Tibial artery (tissue), 4 donors: ENCODE measurements around the gene SLC7A1.

ENCODE experiments used
- DNase-seq, 2 donors: peaks; one replicate each; pipeline ENCODE4 v3.0.0-alpha.2; 2019
- H3K27ac ChIP-seq, 2 donors: fragments of 200-600 bp; sonication (generic) in 1 of 2; 1 replicate in 1 of 2; 2 replicates in 1 of 2; pipeline ENCODE4 v1.5.1; 2018 to 2019; ENCODE audit warnings: mild to moderate bottlenecking in 1 of 2
- H3K27me3 ChIP-seq, 2 donors: fragments of 200-600 bp; sonication (generic) in 1 of 2; one replicate each; pipeline versions ENCODE4 v1.5.1 to v1.6.0; 2016 to 2019
- H3K36me3 ChIP-seq, 3 donors: fragments of 200-600 bp; sonication (generic) in 2 of 3; one replicate each; pipeline ENCODE4 v1.5.1; 2016 to 2019; ENCODE audit warnings: mild to moderate bottlenecking in 2 of 3
- H3K4me1 ChIP-seq, 4 donors: fragments of 200-600 bp; sonication (generic) in 2 of 4; 1 replicate in 3 of 4; 2 replicates in 1 of 4; pipeline ENCODE4 v1.5.1; 2016 to 2019
- H3K4me3 ChIP-seq, 2 donors: fragments of 200-600 bp; sonication (generic) in 1 of 2; 1 replicate in 1 of 2; 2 replicates in 1 of 2; pipeline ENCODE4 v1.5.1; 2018 to 2019; ENCODE audit warnings: mild to moderate bottlenecking in 2 of 2
- H3K9me3 ChIP-seq, 3 donors: fragments of 200-600 bp; sonication (generic) in 1 of 3; one replicate each; pipeline ENCODE4 v1.5.1; 2016 to 2019
- CTCF ChIP-seq, 2 experiments: fragments of 200-600 bp in 1 of 2; fragments of 450-650 bp in 1 of 2; IDR thresholded peaks; one replicate each; pipeline ENCODE4 v1.5.1; 2017 to 2019; ENCODE audit warnings: antibody characterized with exemption in 2 of 2, mild to moderate bottlenecking in 1 of 2, moderate library complexity in 1 of 2
- intact Hi-C: fragments of 100-400 bp; cut with DNase I; formaldehyde crosslinking; loops from one replicate; pipeline ENCODE4 v1.15.0; 2023; ENCODE audit warnings: low total_unique reads

Gene SLC7A1

DNA sequence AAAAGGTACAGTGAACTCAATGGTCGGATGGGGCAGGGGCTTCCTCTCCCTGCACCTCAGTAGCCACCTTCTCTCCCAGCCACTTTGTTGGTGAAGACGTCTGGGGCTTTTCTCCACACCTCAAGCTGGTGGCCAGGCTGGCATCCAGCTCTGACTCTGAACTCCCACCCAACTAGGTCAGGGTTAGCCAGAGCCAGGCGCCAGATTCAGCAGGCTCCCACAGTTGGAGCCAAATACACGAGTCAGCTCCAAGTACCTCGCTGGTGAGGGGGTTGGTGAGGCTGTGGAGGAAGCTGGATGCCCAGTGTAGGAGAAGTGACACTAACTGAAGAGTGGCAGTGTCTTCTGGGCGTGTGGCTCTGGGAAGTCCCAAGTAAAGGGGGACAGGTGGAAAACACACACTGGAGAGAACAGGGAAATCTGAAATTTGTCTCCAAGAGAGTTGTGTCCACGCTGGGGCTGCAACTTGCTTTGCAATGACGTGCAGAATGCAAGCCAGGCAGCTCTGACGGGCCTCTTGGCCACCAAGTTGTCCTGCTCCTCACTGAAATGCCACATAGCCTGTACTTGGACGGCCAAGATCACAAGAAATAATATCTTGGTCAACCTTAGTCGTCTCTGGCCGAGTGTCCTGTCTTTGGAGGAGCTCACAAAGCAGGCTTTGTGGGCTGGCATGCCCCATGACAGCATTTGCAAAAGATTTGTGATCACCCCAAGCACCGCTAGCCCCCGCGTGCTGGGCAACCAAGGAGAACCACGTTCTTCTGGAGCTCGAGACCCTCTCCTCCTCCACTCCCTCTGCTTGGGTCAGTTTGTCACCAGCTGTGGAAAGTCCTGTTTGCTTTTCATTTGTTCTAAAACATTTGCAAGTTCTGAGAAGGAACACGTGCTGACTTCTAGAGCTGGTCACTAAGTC, 18.1 kb downstream of the SLC7A1 start:
- no peak for TF ChIP-seq CTCF (IDR thresholded peaks at IDR 0.05)
- no peaks in the 10 kb centered on the region for H3K9me3 ChIP-seq
- peak overlapping the region; percentile 29 to 71 for H3K27ac ChIP-seq
- no peak overlapping the region for H3K4me3 ChIP-seq
- intact Hi-C loops: no loop called here
- no peaks in the 10 kb centered on the region for H3K27me3 ChIP-seq
- no peaks in the 10 kb centered on the region for H3K36me3 ChIP-seq
- peaks cover 0 to 72% (median 44%) of the 10 kb centered on the region in 4 donors for H3K4me1 ChIP-seq
- DNase-seq: no peak

DNA sequence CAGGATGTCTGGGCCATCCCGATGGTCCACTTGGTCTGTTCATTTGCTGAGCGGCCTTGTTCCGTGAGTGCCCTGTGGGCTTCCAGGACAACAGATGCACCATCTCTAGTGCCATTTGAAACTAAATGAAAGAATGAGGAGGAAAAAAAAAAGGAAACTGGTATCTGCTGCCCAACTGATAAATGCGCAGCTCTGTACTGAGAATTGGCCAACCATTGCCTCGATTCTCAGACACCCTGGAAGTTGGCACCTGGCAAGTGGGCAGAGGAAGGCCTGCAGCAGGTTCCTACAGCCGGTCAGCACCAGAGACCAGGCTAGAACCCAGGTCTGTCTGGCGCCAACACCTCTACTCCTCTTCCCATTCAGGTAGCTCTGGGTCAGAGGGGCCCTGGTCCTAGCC, 18.9 kb downstream of the SLC7A1 start:
- no peaks in the 10 kb centered on the region for H3K9me3 ChIP-seq
- peak overlapping the region; percentile 29 to 71 for H3K27ac ChIP-seq
- DNase-seq: no peak
- no peaks in the 10 kb centered on the region for H3K36me3 ChIP-seq
- TF ChIP-seq CTCF (IDR thresholded peaks at IDR 0.05): no peak
- intact Hi-C loops: no loop called here
- peaks cover 0 to 64% (median 37%) of the 10 kb centered on the region in 4 donors for H3K4me1 ChIP-seq
- H3K4me3 ChIP-seq: no peak overlapping the region
- H3K27me3 ChIP-seq: no peaks in the 10 kb centered on the region

DNA sequence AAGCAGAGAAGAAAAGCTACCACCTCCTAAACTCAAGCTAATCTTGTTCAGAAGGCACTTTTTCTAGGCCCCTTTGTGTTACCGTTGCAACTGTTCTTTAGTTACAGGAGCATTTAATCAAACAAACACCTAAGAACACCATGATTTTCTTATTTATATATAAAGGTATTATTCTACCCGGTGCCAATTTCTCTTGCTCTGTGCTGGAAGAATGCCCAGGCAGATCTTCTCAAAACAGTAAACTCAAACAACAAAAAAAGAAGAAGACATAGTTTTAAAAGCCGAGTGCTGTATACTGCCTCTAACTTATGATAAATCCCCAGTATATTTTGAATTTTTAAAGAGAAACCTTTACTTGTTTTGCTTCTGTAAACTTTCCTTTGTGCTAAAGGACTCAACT, 20.4 kb downstream of the SLC7A1 start:
- H3K9me3 ChIP-seq: no peaks in the 10 kb centered on the region
- intact Hi-C loops: no loop called here
- H3K36me3 ChIP-seq: no peaks in the 10 kb centered on the region
- no peak for DNase-seq
- no peak overlapping the region for H3K27ac ChIP-seq
- H3K4me1 ChIP-seq: peaks cover 0 to 52% (median 31%) of the 10 kb centered on the region in 4 donors
- TF ChIP-seq CTCF (IDR thresholded peaks at IDR 0.05): no peak
- H3K27me3 ChIP-seq: no peaks in the 10 kb centered on the region
- no peak overlapping the region for H3K4me3 ChIP-seq

- Histone ChIP-seq H3K27me3 (no peaks in the 10 kb centered on the region), H3K9me3 (no peaks in the 10 kb centered on the region), H3K4me3 (no peak overlapping the region), H3K36me3 (no peaks in the 10 kb centered on the region), H3K4me1 (peaks cover 0 to 49% (median 18%) of the 10 kb centered on the region in 4 donors), H3K27ac (no peak overlapping the region)
- intact Hi-C loops: no loop called here
- DNase-seq: peak in 1 of 2 donors; percentile 72
- no peak for TF ChIP-seq CTCF (IDR thresholded peaks at IDR 0.05)
Observed at GRCh38 chr13:29573190-29573589, 22.3 kb downstream of the SLC7A1 start.

DNA sequence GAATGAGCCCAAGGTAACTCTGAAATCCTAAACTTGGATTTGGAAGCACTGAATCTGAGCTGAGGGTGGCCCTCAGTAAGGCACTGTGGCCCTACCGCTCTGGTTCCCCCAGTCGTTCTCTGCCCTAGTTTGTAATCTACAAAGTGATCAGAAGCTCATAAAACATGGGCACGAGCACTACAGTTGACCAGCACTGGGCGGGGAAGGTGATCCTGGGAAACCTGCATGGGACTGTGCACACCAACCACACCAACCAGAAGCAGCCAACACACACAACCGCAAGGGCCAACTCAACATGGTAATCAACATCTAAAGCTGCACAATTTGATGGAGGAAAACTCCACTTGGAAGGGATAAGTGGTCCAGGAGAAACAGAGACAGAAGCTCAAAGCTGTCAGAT, 22.9 kb downstream of the SLC7A1 start:
- H3K27ac ChIP-seq: no peak overlapping the region
- intact Hi-C loops: no loop called here
- TF ChIP-seq CTCF (IDR thresholded peaks at IDR 0.05): no peak
- H3K4me3 ChIP-seq: no peak overlapping the region
- no peaks in the 10 kb centered on the region for H3K27me3 ChIP-seq
- H3K9me3 ChIP-seq: no peaks in the 10 kb centered on the region
- peaks cover 0 to 43% (median 14%) of the 10 kb centered on the region in 4 donors for H3K4me1 ChIP-seq
- no peak for DNase-seq
- H3K36me3 ChIP-seq: no peaks in the 10 kb centered on the region
